ENCODE data around the gene RASSF9. TPM values are rescaled to one million over a fixed set of nuclear protein-coding genes. Genes with fewer than 3 reads are reported as not detected.

The RASSF9 gene
- total RNA-seq, 2 donors from 2014 or later: 5.7 to 6.2 TPM

DNA sequence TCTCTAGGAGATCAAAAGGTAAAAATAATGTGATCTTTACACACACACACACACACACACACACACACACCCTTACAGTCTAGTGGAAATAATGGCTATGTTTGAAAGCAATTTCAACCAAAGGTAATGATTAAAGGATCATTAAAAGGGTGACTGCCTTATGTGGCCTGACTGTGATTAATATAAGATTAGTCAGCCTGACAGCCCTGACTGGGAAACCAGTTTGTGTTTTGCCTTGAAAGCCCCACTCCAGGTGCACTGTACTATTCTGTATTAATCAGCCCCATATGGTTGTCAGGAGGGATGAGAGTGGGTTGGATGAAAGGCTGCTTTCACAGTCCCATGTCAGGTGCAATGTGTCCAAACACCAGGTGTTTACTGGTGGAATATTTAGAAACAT is 10.5 kb downstream of the RASSF9 start:
- DNase-seq (ENCODE audit: low spot score): no peak
- intact Hi-C loops (cut with DNase I): no loop called here

DNA sequence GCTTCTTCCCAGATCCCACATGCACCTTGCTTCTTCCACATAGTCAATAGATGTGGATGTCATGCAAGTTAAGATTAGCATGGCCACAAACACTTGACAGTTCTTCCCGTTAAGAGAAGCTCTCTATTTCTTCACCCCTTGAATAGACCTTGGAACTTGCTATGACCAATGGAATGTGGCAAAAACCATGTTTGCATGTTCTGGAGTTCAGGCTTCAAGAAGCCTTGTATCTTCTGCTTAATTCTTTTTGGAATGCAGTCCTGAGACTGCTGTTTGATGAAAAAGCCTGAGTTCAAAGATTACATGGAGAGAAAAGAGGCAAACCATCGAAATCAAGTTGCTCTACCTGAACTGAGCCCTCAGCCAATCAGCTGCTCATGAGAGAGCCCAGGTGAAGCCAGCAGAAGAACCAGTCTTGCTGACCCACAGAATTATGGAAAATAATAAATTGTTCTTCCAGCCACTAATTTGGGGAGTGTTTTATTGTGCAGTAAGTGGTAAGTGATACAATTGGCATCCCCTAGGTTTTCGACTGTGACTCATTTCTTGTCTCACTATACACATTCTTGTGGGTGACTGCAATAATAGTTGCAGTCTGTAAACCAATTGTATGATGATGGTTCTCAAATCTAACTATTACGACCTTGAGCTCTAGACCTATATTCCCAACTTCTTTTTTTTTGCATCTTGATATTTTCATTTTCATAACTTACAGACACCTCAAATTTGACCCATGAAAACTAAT is 12.6 kb downstream of the RASSF9 start:
- intact Hi-C loops (cut with DNase I): no loop called here
- DNase-seq (ENCODE audit: low spot score): no peak

DNA sequence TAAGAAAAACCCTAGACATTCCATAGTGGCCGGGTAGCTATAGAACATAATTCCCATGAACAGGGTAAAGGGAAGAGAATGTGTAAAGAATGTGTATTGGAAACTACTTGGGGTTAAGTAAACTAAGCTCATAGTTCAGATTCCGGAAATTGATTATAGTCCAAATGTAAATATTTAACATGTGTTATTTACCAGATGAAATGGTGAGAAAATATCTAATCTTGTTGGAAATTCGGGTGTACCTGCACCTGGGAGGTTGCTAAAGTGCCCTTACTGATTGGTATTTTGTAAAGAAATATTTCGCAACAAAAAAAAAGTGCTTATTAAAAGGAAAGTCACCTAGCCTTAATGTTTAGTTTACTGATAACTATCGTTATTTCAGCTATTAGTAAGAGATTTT is 14.4 kb downstream of the RASSF9 start:
- no peak for DNase-seq (ENCODE audit: low spot score)
- intact Hi-C loops (cut with DNase I): no loop called here

DNA sequence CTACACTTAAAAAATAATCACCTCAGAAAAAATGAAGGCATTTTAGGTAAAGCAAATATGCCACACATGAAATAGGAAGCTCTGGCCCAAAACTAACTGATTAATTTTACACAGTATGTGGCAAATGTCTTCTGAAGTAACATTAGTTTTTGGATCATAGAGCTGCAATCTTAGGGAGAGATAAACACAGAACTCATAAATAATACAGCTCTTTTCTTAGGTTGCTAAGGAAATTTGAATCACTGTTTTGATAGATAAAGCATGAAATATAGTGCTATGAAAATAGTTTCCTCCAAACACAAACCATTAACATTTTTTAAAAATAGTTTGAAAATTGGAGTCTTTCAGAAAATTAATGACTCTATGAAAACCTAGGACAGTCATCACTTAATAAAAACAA is 15.0 kb downstream of the RASSF9 start:
- intact Hi-C loops (cut with DNase I): no loop called here
- DNase-seq (ENCODE audit: low spot score): no peak

DNA sequence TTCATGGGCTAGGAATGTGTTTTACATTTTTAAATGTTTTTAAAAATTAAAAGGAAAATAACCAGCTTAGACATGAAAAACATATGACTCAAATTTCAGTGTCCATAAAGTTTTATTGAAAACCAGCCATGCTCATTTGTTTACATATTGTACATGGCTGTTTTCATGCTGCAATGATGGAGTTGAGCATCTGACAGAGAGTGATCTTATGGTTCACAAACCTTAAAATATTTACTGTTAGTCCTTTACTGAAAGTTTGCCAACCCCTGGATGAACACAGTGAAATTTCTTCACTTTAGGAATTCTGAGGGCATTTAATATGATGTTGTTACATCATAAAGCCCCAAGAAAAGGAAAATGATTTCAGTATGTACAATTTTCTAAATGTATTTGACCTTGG is 16.1 kb downstream of the RASSF9 start:
- DNase-seq (ENCODE audit: low spot score): no peak
- intact Hi-C loops (cut with DNase I): no loop called here

DNA sequence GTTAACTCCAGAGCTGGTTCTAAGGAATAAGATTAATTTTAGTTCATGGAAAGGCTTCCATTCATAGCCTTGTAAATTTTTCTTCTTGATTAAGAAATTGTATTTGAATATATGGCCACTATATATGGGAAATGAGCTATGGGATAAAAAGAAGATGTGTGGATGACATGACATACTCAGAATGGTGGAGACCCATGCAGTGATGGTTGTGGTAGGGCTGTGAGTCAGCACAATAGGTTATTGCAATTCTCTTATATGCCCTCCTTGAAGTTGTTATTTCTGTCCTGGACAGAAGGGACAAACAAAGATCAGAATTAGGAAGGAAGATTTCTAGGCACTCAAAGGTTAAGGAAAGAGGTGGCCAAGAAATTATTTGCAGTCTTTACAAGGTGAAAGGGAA is 21.5 kb downstream of the RASSF9 start:
- intact Hi-C loops (cut with DNase I): loop anchor here in 1 of 2 donors (2.0 kb wide), 1 partner anchor 68 kb away; no protein-coding TSS in a partner anchor
- no peak for DNase-seq (ENCODE audit: low spot score)

DNA sequence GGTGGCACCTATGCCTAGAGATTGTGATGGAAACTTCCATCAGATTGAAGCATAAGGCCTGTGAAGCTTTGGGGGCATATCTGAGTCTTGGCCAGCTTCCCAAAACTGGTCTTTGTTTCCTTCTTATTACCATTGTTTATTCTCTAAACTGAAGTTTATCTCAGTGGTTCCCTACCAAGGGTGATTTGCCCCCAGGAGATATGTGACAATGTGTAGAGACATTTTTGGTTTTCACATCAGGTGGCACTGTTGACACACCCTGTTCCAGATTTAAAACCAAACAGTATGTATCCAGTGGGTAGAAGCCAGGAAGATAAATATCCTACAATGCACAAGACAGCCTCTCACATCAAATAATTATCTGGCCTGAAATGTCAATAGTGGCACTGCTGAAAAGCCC is 22.1 kb downstream of the RASSF9 start:
- DNase-seq (ENCODE audit: low spot score): no peak
- intact Hi-C loops (cut with DNase I): loop anchor here in 1 of 2 donors (2.0 kb wide), 1 partner anchor 69 kb away; no protein-coding TSS in a partner anchor

DNA sequence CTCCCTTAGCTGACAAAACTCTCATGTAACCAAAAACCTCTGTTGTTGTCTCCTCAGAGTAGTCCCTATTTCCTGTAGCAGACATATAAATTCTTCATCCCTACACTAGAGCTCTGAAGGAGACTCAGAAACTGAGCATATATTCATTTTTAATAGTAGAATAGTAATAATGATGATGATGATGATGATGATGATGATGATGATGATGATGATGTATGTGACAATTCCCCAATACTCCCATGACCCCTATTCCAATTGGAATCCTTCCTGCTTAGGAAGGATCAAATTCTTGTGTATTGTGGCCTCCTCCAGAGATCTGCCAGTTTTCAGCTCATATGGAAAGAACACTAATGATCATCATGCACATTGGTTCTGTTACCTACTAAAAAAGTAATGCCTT is 26.7 kb downstream of the RASSF9 start:
- no peak for DNase-seq (ENCODE audit: low spot score)
- intact Hi-C loops (cut with DNase I): no loop called here

DNA sequence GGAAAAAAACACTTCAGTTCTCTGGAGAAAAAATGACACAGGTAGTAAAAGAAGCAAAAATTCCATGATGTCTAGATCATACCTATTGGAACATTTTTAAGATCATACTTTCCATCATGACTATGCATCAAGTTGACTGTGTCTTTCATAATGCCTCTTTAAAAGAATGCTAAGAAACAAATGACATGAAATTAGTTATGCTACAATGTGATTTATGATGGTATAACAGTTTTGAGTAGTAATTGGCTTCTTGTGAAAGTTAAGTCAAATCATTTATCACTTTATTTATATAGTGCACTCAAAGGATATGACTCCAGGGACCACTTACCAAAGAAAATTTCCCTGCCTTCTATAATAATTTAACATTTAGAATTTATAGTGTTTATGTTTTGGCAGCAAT is 28.5 kb downstream of the RASSF9 start:
- intact Hi-C loops (cut with DNase I): no loop called here
- no peak for DNase-seq (ENCODE audit: low spot score)

DNA sequence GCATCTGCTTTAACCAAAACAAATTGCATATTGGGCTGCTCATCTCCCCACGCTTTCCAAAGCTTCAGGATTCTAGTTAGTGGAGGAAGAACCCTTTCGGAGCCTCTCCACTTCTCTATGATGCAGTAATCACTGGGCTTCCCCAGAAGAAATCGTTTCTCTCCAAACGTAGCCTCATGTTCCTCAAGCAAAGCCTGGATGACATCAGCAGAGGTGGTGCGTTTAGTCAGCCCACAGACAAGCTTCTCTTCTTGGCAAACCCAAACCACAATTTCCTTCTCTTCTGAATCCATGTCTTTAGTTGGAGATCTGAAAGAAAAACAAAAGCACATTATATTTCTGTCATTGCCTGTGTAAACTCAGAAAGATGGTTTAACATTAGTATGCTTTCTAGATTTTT is 30.6 kb downstream of the RASSF9 start:
- intact Hi-C loops (cut with DNase I): no loop called here
- no peak for DNase-seq (ENCODE audit: low spot score)

DNA sequence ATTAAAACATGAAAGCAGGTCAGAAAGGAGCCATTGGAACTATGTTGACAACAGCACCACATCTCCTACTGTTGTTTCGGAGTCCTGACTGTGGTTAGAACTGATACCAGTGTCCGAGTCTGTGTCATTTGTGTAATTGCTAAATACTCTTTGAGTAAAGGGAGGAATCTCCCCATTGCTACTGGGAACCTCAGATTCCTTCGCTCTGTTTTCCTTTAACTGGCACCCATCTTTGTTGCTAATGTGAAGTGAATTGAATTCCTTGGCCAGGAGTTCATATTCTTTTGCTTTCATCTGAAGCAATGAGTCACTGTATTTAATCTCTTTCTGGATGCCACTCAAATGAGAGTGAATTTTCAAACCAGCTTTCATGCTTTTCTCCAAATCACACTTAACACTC is 31.5 kb downstream of the RASSF9 start:
- intact Hi-C loops (cut with DNase I): no loop called here
- no peak for DNase-seq (ENCODE audit: low spot score)

DNA sequence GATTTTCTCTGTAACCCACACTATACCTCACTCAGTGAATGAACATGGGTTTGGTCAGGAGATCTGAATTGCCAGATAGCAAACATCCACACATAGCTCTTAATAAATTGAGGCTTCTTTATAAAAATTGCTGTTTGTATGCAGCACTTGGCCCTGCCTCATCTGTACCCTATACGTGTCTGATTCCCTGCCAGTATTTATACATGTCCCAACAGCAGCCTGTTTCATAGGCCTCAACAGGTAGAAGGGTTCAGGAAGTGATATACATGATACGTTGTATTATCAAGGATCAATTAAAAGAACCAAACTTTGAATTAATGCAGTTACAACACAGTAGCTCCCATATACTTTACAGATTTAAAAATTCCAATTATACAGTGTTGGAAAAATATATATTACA is 32.3 kb downstream of the RASSF9 start:
- intact Hi-C loops (cut with DNase I): no loop called here
- no peak for DNase-seq (ENCODE audit: low spot score)

DNA sequence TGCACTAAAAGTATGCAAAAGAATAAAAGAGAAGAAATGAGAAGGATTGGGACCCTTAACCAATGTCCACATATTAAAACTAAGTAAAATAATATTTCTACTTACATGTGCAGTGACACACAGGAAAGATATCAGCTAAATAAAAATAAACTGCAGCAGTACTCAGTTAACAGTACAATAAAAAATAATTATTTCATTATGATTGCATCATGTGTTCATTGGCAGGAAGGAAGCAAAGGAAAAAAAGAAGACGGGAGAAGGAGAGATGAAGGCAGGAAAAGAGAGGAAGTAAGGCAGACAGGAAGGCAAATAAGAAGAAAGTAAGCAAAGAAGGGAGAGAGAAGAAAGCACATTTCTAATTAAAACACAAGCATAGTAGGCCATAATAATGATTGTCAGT is 33.0 kb downstream of the RASSF9 start:
- no peak for DNase-seq (ENCODE audit: low spot score)
- intact Hi-C loops (cut with DNase I): no loop called here

DNA sequence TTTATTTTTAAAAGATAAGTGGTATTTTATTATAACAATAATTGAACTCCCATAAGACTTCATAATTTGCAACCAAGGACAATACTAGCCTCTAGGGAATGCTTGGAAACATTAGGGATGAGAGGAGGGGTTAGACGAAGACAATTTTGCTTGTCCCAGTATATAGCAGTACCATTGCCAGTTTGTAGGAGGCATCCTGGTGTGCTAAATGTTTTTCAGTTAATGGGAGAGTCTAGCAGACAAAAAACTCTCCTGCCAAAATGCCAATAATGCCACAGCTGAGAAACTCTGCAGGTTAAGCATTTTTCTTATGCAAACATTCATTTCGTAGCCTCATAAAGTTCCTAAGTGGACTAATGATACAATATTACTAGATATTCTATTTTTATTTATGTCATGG is 38.1 kb downstream of the RASSF9 start:
- intact Hi-C loops (cut with DNase I): no loop called here
- no peak for DNase-seq (ENCODE audit: low spot score)

DNA sequence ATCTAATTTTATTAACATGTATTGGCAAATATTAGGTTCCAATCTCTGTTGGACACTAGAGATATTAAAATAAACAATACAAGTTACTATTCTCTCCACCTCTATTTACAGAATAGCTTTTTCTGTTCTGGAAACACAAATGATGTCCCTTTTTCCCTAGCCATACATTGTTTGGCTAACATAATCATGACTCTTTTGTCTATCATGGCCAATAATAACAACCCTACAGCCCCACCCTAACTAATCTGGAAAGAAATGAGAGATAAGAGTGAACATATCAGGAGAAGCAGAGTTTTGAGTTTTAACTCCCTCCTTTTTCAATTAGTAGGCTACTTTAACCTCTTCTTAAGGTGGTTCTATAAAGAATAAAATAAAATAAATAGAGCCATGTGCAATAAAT is 40.2 kb downstream of the RASSF9 start:
- DNase-seq (ENCODE audit: low spot score): no peak
- intact Hi-C loops (cut with DNase I): no loop called here

DNA sequence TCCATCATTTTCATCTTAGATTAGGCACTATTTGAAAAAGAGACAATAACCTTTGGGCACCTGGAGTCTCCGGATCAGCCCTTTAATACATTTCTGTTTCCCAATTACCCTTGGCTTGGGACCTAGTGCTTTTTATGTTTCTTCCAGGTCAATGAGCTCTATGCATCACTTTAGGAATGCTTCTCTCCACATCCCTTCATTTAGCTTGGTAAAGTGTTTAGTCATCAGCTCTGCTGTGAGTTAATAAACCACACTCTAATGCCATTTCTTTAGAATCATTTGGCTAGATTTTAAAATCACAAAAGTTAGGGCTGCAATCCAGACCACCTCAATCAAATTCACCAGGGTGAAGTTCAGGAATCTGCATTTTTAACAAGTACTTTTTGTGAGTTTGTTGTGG is 41.7 kb downstream of the RASSF9 start:
- intact Hi-C loops (cut with DNase I): no loop called here
- DNase-seq (ENCODE audit: low spot score): no peak

DNA sequence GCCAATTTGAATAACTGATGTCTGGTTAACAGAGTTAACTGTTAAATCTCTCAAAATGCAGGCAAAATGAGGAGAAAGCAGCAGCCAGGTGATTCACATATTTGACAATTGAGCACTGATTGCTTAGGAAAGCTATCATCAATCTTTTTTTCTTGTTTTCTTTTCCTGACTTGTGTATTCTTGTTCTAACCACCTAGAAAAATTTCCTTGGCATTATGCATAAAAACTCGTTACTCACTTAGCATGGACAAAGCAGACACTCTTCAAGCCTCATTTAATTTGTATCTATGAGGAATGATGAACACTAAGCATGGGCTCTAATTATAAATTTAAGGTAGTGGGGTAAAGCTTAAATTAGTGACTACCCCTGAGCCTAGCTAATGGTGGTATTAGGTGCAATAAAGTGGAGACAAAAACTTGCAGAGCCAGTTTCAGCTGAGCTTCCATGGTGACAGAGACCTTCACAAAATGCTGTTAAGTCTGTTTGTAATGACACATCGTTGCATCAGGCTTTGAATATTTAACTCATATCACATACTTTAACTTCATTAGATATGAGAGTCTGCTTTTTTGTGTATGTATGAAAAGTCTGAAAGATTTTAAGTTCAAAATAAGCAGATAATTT is 52.0 kb downstream of the RASSF9 start:
- intact Hi-C loops (cut with DNase I): no loop called here
- no peak for DNase-seq (ENCODE audit: low spot score)

DNA sequence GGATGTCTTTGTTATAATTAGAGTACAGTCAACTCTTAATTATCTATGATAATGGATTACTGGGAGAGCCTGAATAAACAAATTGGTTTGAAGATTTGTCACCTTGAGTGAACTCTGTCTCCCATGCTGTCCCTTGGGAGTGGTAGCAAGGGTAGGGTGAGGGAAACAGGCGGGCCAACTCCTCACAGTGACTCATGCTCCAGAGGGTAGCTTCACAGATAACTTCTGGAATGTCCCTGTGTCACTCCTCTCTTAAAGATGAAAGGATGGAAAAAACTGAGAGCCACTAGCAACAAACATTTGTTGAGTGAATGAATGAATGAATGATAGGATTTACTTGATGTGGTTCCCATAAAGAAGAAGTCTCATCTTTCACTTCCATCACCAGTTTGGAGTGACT is 53.5 kb downstream of the RASSF9 start:
- DNase-seq (ENCODE audit: low spot score): no peak
- intact Hi-C loops (cut with DNase I): no loop called here

DNA sequence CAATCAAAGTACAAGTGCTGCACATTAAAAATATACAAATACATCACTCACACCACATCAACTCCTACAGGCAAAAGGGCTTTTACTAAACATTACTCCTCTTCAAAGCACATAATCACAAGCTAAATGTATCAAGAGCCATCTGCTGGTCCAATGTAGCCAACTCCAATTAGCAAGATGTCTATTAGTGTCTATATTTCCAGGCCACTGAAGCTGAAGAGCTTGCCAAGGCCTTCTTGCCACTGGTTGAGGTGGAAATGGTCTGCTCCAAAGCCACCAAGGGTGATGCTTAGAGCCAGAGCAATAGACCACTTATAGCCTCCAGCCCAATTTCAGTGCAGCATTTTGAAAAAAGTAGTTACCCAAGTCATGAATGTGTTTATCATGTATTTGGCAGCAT is 54.4 kb downstream of the RASSF9 start:
- DNase-seq (ENCODE audit: low spot score): no peak
- intact Hi-C loops (cut with DNase I): no loop called here

DNA sequence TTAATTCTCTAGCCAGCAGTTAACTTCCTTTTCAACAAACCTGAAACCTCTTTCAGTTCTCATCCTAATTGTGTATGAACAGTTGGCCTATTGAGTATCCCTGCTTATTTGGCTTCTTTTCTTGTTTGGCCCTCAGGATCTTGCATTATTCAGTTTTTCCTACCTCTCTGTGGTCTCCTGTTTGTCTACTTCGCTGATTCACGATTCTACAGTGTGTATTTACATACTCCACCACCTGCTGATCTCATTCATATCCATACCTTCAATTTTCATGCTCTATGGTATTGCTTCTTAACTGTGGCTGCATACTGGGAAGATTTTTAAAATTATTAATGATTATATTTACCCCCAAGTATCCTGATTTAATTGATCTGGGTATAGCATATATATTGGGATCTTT is 56.4 kb downstream of the RASSF9 start:
- intact Hi-C loops (cut with DNase I): no loop called here
- DNase-seq (ENCODE audit: low spot score): no peak

DNA sequence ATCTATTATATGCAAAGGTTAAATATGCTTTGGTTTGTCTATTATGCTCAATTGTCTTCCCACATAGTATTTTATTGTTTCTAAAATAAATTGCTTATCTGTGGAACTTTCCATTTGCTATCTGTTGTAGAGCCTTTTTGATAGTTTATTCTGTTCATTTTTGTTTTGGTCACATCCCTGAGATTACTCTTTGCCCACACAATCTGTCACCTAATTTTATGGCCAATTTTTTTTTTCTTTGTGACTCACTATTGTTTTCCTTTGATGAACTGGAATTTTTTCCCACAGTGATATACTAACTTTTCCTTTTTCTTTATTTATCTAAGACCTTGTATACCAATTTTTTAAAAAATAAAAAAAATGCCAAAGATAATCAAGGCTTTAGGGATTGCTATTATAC is 61.1 kb downstream of the RASSF9 start:
- DNase-seq (ENCODE audit: low spot score): no peak
- intact Hi-C loops (cut with DNase I): no loop called here

Data from posterior vena cava (tissue), 2 donors.